ENCODE data around the gene ENPP6.

The ENPP6 gene

GRCh38 chr4:184100297-184100885 is 117.3 kb downstream of the ENPP6 start:
- no peaks in the 10 kb centered on the region for H3K4me1 ChIP-seq (ENCODE audit: low read length)
- H4K20me1 ChIP-seq (ENCODE audit: insufficient read depth, low read length), result no peaks in the 10 kb centered on the region
- H3K4me2 ChIP-seq (ENCODE audit: low read length), result no peak overlapping the region
- no peaks in the 10 kb centered on the region for H3K9me3 ChIP-seq (ENCODE audit: insufficient read depth, low read length)
- H3K4me3 ChIP-seq (ENCODE audit: low read length), result no peak overlapping the region
- no peak for TF ChIP-seq EZH2phosphoT487 (IDR thresholded peaks at IDR 0.05; ENCODE audit: low read depth)
- no peaks in the 10 kb centered on the region for H3K27me3 ChIP-seq (ENCODE audit: low read depth, low read length)
- H3K9ac ChIP-seq (ENCODE audit: low read length), result no peak overlapping the region
- H2AFZ ChIP-seq (ENCODE audit: low read depth, low read length), result no peak overlapping the region
- no peaks in the 10 kb centered on the region for H3K36me3 ChIP-seq (replicated peaks; ENCODE audit: low read depth, low read length)
- no peaks in the 10 kb centered on the region for H3K79me2 ChIP-seq (ENCODE audit: low read length)
- H3K27ac ChIP-seq (ENCODE audit: low read length), result no peak overlapping the region

- Histone ChIP-seq H2AFZ (ENCODE audit: low read depth, low read length) (no peak overlapping the region), H3K4me3 (ENCODE audit: low read length) (no peak overlapping the region), H3K27me3 (ENCODE audit: low read depth, low read length) (no peaks in the 10 kb centered on the region), H3K27ac (ENCODE audit: low read length) (no peak overlapping the region), H3K9me3 (ENCODE audit: insufficient read depth, low read length) (no peaks in the 10 kb centered on the region), H4K20me1 (ENCODE audit: insufficient read depth, low read length) (no peaks in the 10 kb centered on the region), H3K4me2 (ENCODE audit: low read length) (no peak overlapping the region), H3K9ac (ENCODE audit: low read length) (no peak overlapping the region), H3K36me3 (replicated peaks; ENCODE audit: low read depth, low read length) (no peaks in the 10 kb centered on the region), H3K79me2 (ENCODE audit: low read length) (no peaks in the 10 kb centered on the region), H3K4me1 (ENCODE audit: low read length) (no peaks in the 10 kb centered on the region)
- TF ChIP-seq CTCF (IDR thresholded peaks at IDR 0.05; ENCODE audit: low read depth, low read length) (no peak), EZH2phosphoT487 (IDR thresholded peaks at IDR 0.05; ENCODE audit: low read depth) (no peak)
Observed at GRCh38 chr4:184099535-184099966, 118.1 kb downstream of the ENPP6 start.

DNA sequence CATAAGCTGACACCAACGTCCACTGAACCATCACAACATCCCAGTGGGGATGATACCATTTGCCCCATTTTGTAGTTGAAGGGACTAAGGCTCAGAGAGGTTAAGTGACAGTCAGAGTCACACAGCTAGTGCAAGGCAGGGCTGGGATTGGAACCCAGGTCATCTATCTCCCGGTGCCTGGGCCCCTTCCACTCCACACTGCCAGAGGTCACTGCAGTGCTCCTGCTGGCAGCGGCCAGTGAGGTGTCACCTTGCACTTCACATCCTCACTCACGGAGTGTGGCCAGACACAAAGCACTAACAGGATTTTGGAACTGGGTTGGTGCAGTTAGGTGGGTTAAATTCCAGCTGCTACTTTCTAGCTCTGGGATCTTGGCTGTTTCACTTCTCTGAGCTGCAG is 118.7 kb downstream of the ENPP6 start:
- H3K9ac ChIP-seq (ENCODE audit: low read length), result no peak overlapping the region
- no peaks in the 10 kb centered on the region for H3K36me3 ChIP-seq (replicated peaks; ENCODE audit: low read depth, low read length)
- H3K4me1 ChIP-seq (ENCODE audit: low read length), result no peaks in the 10 kb centered on the region
- no peaks in the 10 kb centered on the region for H4K20me1 ChIP-seq (ENCODE audit: insufficient read depth, low read length)
- H2AFZ ChIP-seq (ENCODE audit: low read depth, low read length), result no peak overlapping the region
- no peaks in the 10 kb centered on the region for H3K27me3 ChIP-seq (ENCODE audit: low read depth, low read length)
- no peaks in the 10 kb centered on the region for H3K79me2 ChIP-seq (ENCODE audit: low read length)
- no peak overlapping the region for H3K27ac ChIP-seq (ENCODE audit: low read length)
- TF ChIP-seq CTCF (IDR thresholded peaks at IDR 0.05; ENCODE audit: low read depth, low read length) (no peak), EZH2phosphoT487 (IDR thresholded peaks at IDR 0.05; ENCODE audit: low read depth) (no peak)
- no peak overlapping the region for H3K4me3 ChIP-seq (ENCODE audit: low read length)
- no peak overlapping the region for H3K4me2 ChIP-seq (ENCODE audit: low read length)
- no peaks in the 10 kb centered on the region for H3K9me3 ChIP-seq (ENCODE audit: insufficient read depth, low read length)

DNA sequence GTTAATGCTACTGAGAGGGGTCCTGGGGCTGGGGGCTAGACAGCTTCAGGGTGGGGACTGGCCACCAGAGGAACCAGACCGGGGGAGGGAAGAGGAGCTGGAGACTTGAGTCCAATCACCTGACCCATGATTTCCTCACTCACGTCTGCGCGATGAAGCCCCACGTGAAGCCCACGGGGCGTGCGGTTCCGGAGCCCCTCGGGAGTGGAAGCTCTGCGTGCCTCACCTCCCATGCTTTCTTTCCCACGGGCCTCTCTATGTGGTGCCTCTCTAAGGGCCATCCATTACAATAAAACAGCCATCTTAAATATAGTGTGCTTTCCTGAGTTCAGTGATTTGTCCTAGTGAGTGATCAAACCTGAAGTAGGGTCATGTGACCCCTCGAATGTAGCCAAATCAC is 119.9 kb downstream of the ENPP6 start:
- Histone ChIP-seq H2AFZ (ENCODE audit: low read depth, low read length) (no peak overlapping the region), H3K9ac (ENCODE audit: low read length) (no peak overlapping the region), H3K4me1 (ENCODE audit: low read length) (no peaks in the 10 kb centered on the region), H3K9me3 (ENCODE audit: insufficient read depth, low read length) (no peaks in the 10 kb centered on the region), H4K20me1 (ENCODE audit: insufficient read depth, low read length) (no peaks in the 10 kb centered on the region), H3K4me2 (ENCODE audit: low read length) (no peak overlapping the region), H3K79me2 (ENCODE audit: low read length) (no peaks in the 10 kb centered on the region), H3K36me3 (replicated peaks; ENCODE audit: low read depth, low read length) (no peaks in the 10 kb centered on the region), H3K27ac (ENCODE audit: low read length) (no peak overlapping the region), H3K27me3 (ENCODE audit: low read depth, low read length) (no peaks in the 10 kb centered on the region), H3K4me3 (ENCODE audit: low read length) (no peak overlapping the region)
- TF ChIP-seq EZH2phosphoT487 (IDR thresholded peaks at IDR 0.05; ENCODE audit: low read depth), result no peak
- no peak for TF ChIP-seq CTCF (IDR thresholded peaks at IDR 0.05; ENCODE audit: low read depth, low read length)
